Cardiac fibroblast (primary cell): ENCODE results near the gene GPC6.

Experiments
- DNase-seq, 2 donors: peaks; one replicate each; pipeline versions ENCODE4 v3.0.0 to v3.0.0-alpha.2; 2010; ENCODE audit warnings: low read depth in 2 of 2
- H3K4me3 ChIP-seq, 2 donors: replicated peaks in 1 of 2; 1 replicate in 1 of 2; 2 replicates in 1 of 2; pipeline ENCODE4 v1.5.1; 2011; ENCODE audit warnings: low read depth in 2 of 2, low read length in 2 of 2, mild to moderate bottlenecking in 2 of 2, moderate library complexity in 1 of 2
- CTCF ChIP-seq: IDR thresholded peaks from one replicate; pipeline ENCODE4 v1.5.1; 2011; ENCODE audit warnings: low read depth, mild to moderate bottlenecking, low read length, inconsistent platforms

GPC6 gene

GRCh38 chr13:94419304-94419924 lies 1192.8 kb downstream of the GPC6 start:
- peak; percentile 61 to 83 for DNase-seq
- TF ChIP-seq CTCF: no peak

DNA sequence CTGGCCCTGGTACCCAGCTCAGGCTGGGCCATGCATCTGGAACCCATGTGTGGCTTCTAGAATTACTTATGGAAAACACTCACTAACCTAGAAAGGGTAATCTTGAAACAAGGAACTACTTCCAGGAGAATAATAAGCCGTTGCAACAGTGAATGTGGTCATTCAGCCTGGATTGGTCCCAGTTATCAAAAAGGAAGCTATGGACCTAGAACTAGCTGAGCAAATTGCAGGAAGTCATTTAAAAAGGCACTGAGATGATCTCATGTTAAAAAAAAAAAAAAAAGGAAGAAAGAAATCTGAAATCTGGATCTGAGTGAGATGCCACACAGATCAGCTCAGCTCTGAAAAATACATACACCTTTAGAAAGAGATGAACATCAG lies 1193.3 kb downstream of the GPC6 start:
- TF ChIP-seq CTCF: no peak
- no peak for DNase-seq
- no peak overlapping the region for H3K4me3 ChIP-seq

More at GRCh38 chr13:94419304-94419924, 1192.8 kb downstream of the GPC6 start:
- no peak overlapping the region for H3K4me3 ChIP-seq

DNA sequence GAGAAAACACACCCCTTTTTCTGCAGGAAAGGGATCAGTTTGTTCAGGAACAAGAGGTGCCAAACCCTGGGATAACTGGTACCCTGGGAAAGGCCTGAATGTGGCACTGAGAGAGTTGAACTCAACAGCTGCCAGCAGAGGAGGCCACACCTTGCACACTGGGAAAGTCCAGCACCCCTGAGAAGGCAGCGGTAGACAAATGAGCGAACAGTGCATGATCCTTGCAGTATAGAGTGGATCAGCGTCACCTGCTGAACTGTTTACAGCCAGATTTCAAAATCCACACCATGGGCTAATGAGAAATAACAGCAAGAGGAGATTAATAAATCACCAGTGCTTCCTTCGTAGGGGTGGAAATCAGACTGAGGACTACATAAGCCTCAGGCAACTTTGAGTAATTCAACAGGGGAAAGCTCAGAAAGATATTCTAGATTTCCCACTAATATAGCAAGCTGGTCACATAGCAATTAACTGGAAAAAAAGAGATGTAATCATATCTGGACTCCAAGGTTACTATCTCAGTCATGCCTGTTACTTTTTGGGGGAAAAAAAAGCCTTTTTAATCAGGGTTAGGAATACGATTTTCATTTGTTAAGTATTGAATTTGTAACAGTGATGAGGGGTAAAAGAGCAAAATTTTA lies 1200.8 kb downstream of the GPC6 start:
- TF ChIP-seq CTCF: no peak
- no peak for DNase-seq

GRCh38 chr13:94431574-94431973 lies 1205.0 kb downstream of the GPC6 start:
- H3K4me3 ChIP-seq: no peak overlapping the region
- peak; percentile 27 to 70 for DNase-seq
- TF ChIP-seq CTCF: peak; percentile 4

More for the DNA sequence above, 1200.8 kb downstream of the GPC6 start:
- H3K4me3 ChIP-seq: no peak overlapping the region

DNA sequence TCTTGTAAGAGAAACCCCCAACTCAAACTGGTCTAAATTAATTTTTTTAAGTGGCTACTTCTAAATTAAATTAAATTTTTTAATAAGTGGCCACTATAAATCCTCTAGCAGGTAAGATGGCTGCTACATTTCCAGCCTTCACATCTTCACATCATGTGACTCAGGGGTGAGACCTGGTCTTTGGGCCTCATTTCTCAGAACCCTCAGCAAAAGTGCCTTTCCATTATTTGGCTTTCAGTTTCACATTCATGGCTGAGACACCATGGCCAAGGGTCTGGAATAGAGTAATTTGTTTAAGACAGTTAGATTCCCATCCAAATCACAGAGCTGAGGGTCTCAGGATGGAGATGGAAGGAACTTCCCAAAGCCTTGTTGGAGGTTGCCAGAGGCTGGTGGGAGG lies 1205.4 kb downstream of the GPC6 start:
- TF ChIP-seq CTCF: no peak
- no peak for DNase-seq
- no peak overlapping the region for H3K4me3 ChIP-seq

DNA sequence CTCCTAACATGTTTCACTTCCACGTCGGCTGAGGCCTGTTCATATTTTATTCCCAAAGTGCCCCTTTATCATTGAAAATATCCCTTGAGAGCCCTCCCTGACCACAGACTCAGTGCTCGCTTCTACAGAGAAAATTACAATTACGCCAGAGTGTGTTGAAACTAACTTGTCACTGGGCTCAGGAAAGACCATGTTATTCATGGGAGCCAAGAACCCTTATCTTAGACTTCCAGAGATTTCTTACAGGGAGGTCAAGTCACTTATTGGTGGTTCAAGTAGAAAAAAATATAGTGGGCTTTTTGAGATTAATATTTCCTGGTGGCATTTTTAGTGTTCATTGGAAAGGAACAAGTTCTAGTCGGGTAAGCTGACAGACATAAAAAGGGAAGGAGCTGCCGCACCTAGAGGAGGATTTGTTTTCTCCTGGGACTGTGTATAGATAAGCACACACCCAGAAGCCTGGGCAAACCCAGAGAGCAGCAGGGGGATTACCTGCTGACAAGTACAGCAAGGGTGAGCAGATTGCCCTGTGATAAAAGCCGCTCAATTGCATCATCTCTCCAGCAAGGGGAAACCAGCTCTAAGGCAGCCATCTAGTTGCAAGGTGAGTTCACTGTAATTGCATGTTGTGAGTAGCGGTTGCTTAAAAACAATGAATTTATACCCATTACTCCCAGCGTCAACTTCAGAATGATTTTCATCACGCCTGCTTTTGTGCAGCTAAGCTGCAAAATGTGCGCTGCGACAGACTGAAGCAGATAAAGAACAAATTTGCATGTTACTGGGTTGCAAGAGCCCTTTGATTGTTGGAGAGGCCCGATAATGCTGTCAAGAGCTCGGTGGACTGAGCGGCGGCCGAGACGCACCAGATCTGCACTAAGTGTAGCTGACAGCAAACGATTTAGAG lies 1206.7 kb downstream of the GPC6 start:
- peak in 1 of 2 donors; percentile 55 for DNase-seq
- no peak overlapping the region for H3K4me3 ChIP-seq
- TF ChIP-seq CTCF: no peak
